HEK293 (cell line): ENCODE measurements around the gene AK8.

Experiments used
- GFI1B ChIP-seq: fragments of 450-650 bp; formaldehyde crosslinking; IDR thresholded peaks from 2 replicates; pipeline ENCODE4 v1.5.1; 2016; ENCODE audit warnings: missing biosample characterization, missing genetic modification characterization
- HOXA7 ChIP-seq: sonication (generic); formaldehyde crosslinking; IDR thresholded peaks from 2 replicates; pipeline ENCODE4 v1.8.1; 2022; ENCODE audit warnings: missing genetic modification reagents, borderline replicate concordance
- KLF16 ChIP-seq: fragments of 450-650 bp; formaldehyde crosslinking; IDR thresholded peaks from 2 replicates; pipeline ENCODE4 v1.5.1; 2017; ENCODE audit warnings: missing biosample characterization, missing genetic modification characterization
- TCF7L2 ChIP-seq: IDR thresholded peaks from 2 replicates; pipeline ENCODE4 v1.6.1; 2011; ENCODE audit warnings: low read depth, mild to moderate bottlenecking, inconsistent platforms, low read length, moderate library complexity, borderline replicate concordance
- ZNF146 ChIP-seq: fragments of 450-650 bp; formaldehyde crosslinking; IDR thresholded peaks from 2 replicates; pipeline ENCODE4 v1.5.1; 2016; ENCODE audit warnings: missing biosample characterization, missing genetic modification characterization
- ZNF391 ChIP-seq: fragments of 450-650 bp; formaldehyde crosslinking; IDR thresholded peaks from 2 replicates; pipeline ENCODE4 v1.5.1; 2016; ENCODE audit warnings: low read depth, missing biosample characterization, missing genetic modification characterization, borderline replicate concordance
- ZNF426 ChIP-seq: fragments of 450-650 bp; formaldehyde crosslinking; IDR thresholded peaks from 2 replicates; pipeline ENCODE4 v1.5.1; 2017; ENCODE audit warnings: missing biosample characterization, missing genetic modification characterization, mild to moderate bottlenecking, inconsistent platforms, moderate library complexity
- ZNF76 ChIP-seq: fragments of 450-650 bp; formaldehyde crosslinking; IDR thresholded peaks from 2 replicates; pipeline ENCODE4; 2016; ENCODE audit warnings: low read depth, missing biosample characterization, missing genetic modification characterization, borderline replicate concordance
- TF ChIP-seq, protein P1 (sequence below): fragments of 450-650 bp; formaldehyde crosslinking; IDR thresholded peaks from 2 replicates; pipeline ENCODE4 v1.5.1; 2016; ENCODE audit warnings: missing biosample characterization, missing genetic modification characterization
- TF ChIP-seq, protein P2 (sequence below): fragments of 450-650 bp; formaldehyde crosslinking; IDR thresholded peaks from 2 replicates; pipeline ENCODE4 v1.5.1; 2016; ENCODE audit warnings: missing biosample characterization, missing genetic modification characterization
- TF ChIP-seq, protein P3 (sequence below): fragments of 450-650 bp; formaldehyde crosslinking; IDR thresholded peaks from 2 replicates; pipeline ENCODE4 v1.5.1; 2016; ENCODE audit warnings: missing biosample characterization, missing genetic modification characterization, low read depth
- TF ChIP-seq, protein P4 (sequence below): fragments of 450-650 bp; formaldehyde crosslinking; IDR thresholded peaks from 2 replicates; pipeline ENCODE4 v1.5.1; 2017; ENCODE audit warnings: missing biosample characterization, missing genetic modification characterization
- TF ChIP-seq, protein P5 (sequence below): fragments of 450-650 bp; formaldehyde crosslinking; IDR thresholded peaks from 2 replicates; pipeline ENCODE4 v1.5.1; 2016; ENCODE audit warnings: missing biosample characterization, missing genetic modification characterization

DNA sequence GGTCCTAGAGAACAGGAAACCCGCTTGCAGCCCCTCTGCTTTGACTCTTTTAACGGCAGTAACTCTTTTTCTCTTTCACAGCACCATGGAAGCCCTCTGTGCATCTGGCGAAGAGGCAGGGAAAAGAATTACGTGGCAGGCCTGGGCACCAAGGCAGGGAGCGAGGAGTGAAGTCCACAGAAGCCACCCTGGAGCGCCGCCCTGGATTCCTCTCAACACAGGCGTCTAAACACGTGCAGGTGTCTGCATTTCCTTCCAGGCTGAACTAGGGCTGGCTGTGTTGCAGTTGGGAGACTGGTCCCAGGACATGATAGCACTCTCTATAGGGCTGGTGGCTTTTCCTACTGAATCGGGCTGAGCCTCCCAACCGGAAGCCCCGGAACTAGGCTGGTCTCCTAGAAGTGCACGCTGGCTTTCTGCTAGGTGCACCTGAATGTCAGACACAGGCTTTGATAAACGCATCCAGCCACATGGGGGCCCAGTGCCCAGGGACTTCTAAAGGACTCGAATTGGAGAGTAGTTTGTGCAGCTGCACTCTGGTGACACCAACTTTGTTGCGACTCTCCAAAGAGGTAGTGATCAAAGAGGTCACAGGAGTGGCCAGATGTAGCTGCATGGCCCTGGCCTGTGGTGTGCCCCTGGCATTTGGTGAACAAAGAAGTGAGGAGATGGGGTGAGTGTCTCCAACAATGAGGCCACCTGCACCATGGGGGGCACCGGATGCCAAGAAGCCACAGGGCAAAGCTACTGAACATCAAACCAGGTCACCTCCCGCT is 54.5 kb downstream of the AK8 start:
- TF ChIP-seq, protein P1, sequence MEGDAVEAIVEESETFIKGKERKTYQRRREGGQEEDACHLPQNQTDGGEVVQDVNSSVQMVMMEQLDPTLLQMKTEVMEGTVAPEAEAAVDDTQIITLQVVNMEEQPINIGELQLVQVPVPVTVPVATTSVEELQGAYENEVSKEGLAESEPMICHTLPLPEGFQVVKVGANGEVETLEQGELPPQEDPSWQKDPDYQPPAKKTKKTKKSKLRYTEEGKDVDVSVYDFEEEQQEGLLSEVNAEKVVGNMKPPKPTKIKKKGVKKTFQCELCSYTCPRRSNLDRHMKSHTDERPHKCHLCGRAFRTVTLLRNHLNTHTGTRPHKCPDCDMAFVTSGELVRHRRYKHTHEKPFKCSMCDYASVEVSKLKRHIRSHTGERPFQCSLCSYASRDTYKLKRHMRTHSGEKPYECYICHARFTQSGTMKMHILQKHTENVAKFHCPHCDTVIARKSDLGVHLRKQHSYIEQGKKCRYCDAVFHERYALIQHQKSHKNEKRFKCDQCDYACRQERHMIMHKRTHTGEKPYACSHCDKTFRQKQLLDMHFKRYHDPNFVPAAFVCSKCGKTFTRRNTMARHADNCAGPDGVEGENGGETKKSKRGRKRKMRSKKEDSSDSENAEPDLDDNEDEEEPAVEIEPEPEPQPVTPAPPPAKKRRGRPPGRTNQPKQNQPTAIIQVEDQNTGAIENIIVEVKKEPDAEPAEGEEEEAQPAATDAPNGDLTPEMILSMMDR (tag by site-specific recombination), result no peak
- no peak for TF ChIP-seq ZNF391 (tag by site-specific recombination)
- no peak for TF ChIP-seq ZNF426 (tag by site-specific recombination)
- TF ChIP-seq ZNF76 (tag by site-specific recombination), result no peak
- TF ChIP-seq, protein P2, sequence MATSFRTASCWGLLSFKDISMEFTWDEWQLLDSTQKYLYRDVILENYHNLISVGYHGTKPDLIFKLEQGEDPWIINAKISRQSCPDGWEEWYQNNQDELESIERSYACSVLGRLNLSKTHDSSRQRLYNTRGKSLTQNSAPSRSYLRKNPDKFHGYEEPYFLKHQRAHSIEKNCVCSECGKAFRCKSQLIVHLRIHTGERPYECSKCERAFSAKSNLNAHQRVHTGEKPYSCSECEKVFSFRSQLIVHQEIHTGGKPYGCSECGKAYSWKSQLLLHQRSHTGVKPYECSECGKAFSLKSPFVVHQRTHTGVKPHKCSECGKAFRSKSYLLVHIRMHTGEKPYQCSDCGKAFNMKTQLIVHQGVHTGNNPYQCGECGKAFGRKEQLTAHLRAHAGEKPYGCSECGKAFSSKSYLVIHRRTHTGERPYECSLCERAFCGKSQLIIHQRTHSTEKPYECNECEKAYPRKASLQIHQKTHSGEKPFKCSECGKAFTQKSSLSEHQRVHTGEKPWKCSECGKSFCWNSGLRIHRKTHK (tag by site-specific recombination), result no peak
- TF ChIP-seq, protein P3, sequence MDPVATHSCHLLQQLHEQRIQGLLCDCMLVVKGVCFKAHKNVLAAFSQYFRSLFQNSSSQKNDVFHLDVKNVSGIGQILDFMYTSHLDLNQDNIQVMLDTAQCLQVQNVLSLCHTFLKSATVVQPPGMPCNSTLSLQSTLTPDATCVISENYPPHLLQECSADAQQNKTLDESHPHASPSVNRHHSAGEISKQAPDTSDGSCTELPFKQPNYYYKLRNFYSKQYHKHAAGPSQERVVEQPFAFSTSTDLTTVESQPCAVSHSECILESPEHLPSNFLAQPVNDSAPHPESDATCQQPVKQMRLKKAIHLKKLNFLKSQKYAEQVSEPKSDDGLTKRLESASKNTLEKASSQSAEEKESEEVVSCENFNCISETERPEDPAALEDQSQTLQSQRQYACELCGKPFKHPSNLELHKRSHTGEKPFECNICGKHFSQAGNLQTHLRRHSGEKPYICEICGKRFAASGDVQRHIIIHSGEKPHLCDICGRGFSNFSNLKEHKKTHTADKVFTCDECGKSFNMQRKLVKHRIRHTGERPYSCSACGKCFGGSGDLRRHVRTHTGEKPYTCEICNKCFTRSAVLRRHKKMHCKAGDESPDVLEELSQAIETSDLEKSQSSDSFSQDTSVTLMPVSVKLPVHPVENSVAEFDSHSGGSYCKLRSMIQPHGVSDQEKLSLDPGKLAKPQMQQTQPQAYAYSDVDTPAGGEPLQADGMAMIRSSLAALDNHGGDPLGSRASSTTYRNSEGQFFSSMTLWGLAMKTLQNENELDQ (tag by site-specific recombination), result no peak
- TF ChIP-seq, protein P4, sequence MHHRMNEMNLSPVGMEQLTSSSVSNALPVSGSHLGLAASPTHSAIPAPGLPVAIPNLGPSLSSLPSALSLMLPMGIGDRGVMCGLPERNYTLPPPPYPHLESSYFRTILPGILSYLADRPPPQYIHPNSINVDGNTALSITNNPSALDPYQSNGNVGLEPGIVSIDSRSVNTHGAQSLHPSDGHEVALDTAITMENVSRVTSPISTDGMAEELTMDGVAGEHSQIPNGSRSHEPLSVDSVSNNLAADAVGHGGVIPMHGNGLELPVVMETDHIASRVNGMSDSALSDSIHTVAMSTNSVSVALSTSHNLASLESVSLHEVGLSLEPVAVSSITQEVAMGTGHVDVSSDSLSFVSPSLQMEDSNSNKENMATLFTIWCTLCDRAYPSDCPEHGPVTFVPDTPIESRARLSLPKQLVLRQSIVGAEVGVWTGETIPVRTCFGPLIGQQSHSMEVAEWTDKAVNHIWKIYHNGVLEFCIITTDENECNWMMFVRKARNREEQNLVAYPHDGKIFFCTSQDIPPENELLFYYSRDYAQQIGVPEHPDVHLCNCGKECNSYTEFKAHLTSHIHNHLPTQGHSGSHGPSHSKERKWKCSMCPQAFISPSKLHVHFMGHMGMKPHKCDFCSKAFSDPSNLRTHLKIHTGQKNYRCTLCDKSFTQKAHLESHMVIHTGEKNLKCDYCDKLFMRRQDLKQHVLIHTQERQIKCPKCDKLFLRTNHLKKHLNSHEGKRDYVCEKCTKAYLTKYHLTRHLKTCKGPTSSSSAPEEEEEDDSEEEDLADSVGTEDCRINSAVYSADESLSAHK (tag by site-specific recombination), result no peak
- no peak for TF ChIP-seq TCF7L2
- TF ChIP-seq, protein P5, sequence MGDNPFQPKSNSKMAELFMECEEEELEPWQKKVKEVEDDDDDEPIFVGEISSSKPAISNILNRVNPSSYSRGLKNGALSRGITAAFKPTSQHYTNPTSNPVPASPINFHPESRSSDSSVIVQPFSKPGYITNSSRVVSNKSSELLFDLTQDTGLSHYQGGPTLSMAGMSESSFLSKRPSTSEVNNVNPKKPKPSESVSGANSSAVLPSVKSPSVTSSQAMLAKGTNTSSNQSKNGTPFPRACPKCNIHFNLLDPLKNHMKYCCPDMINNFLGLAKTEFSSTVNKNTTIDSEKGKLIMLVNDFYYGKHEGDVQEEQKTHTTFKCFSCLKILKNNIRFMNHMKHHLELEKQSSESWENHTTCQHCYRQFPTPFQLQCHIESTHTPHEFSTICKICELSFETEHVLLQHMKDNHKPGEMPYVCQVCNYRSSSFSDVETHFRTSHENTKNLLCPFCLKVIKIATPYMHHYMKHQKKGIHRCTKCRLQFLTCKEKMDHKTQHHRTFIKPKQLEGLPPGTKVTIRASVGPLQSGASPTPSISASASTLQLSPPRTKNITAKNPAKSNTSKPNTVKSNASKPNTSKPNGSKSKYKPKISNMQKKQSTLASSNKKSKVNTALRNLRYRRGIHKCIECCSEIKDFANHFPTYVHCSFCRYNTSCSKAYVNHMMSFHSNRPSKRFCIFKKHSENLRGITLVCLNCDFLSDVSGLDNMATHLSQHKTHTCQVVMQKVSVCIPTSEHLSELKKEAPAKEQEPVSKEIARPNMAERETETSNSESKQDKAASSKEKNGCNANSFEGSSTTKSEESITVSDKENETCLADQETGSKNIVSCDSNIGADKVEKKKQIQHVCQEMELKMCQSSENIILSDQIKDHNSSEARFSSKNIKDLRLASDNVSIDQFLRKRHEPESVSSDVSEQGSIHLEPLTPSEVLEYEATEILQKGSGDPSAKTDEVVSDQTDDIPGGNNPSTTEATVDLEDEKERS (tag by site-specific recombination), result no peak
- TF ChIP-seq GFI1B, result no peak
- TF ChIP-seq KLF16, result no peak
- no peak for TF ChIP-seq ZNF146
- TF ChIP-seq HOXA7 (CRISPR knock-in tag), result no peak
